Measurements from ENCODE around the gene TSPEAR. TPM values are rescaled to one million over a fixed set of nuclear protein-coding genes. Genes with fewer than 3 reads are reported as not detected.

TSPEAR gene
- total and polyA plus RNA-seq, 2 of the 13 experiments (the other 11 are each of a cell fraction or from before 2014, with no cell fraction given): 0.07 to 0.32 TPM

DNA sequence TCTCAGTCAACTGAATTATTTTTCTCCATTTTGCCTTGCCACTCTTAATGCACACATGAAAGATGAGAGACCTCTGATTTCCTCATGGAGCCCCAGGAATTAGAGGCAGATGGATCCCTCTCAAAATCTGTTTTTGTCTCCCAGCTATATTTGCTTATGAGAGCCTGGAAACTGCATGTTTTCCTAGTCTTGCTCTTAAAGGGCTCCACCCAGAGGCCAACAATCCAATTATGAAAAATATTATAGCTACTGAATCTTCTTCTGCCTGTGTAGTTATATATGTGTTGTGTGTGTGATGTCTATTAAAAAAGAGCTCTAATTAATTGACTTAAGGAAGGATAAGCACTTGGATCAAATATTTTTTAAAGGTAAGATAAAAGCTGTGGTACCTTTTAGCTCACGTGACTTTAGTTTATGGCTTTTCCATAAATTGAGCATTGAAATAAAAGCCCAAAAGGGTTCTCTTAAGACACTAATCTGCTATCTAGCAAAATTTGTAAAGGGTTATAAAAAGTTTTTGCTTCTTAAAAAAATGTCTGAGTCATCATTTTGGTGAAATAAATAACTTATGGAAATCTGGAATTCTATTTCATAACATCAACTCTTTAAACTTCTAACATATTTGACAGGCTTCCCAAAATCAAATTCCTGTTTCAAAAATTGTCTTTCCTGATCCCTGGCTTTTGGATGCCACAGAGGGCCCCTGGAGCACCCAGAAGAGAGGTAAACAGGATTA, 31.2 kb upstream of the TSPEAR start (continued):
- TF ChIP-seq ZNF780A (CRISPR knock-in tag; IDR thresholded peaks at IDR 0.05) (no peak), SMC3 (IDR thresholded peaks at IDR 0.05; ENCODE audit: low read length) (peak; percentile 62; the same call in 1 of the 2 replicates), HHEX (CRISPR knock-in tag; IDR thresholded peaks at IDR 0.05) (no peak), TCF12 (IDR thresholded peaks at IDR 0.05) (no peak), TCF12 (CRISPR knock-in tag; IDR thresholded peaks at IDR 0.05) (no peak), PCBP1 (IDR thresholded peaks at IDR 0.05; ENCODE audit: borderline replicate concordance, low read depth, low read length) (no peak), ZNF781 (CRISPR knock-in tag; IDR thresholded peaks at IDR 0.05; ENCODE audit: borderline replicate concordance, not compliant biosample characterization) (no peak), YEATS2 (CRISPR knock-in tag; IDR thresholded peaks at IDR 0.05; ENCODE audit: borderline replicate concordance) (no peak), MAFK (conservative IDR thresholded peaks at IDR 0.05 in 1 of 2, IDR thresholded peaks at IDR 0.05 in 1 of 2; ENCODE audit: low read length in 2 of 2) (peak; percentile 60 to 91)
- TF ChIP-seq, protein P1, sequence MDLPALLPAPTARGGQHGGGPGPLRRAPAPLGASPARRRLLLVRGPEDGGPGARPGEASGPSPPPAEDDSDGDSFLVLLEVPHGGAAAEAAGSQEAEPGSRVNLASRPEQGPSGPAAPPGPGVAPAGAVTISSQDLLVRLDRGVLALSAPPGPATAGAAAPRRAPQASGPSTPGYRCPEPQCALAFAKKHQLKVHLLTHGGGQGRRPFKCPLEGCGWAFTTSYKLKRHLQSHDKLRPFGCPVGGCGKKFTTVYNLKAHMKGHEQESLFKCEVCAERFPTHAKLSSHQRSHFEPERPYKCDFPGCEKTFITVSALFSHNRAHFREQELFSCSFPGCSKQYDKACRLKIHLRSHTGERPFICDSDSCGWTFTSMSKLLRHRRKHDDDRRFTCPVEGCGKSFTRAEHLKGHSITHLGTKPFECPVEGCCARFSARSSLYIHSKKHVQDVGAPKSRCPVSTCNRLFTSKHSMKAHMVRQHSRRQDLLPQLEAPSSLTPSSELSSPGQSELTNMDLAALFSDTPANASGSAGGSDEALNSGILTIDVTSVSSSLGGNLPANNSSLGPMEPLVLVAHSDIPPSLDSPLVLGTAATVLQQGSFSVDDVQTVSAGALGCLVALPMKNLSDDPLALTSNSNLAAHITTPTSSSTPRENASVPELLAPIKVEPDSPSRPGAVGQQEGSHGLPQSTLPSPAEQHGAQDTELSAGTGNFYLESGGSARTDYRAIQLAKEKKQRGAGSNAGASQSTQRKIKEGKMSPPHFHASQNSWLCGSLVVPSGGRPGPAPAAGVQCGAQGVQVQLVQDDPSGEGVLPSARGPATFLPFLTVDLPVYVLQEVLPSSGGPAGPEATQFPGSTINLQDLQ (CRISPR knock-in tag; IDR thresholded peaks at IDR 0.05): no peak

DNA sequence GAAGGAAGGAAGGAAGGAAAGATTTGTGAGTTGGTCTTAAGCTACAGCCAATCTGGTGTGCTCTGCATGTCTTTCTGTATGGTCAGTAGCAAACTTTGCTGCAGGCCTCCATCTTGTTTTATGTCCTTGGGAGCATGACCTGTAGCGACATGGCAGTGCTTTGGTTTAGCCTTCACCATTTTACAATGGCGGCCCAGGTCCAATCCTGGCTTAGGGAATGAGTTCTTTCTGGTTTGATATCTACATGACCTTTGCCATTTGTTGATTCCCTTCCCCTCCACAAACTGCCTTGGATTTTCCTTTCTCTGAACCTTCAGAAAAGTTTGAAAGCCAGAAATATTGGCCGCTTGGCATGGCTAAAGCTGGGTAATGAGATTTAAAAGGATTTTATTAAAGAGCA, 30.5 kb upstream of the TSPEAR start:
- BruUV-seq (replicated peaks): no TSS peak
- Histone ChIP-seq H4K20me1 (ENCODE audit: insufficient read depth, low read length) (no peaks in the 10 kb centered on the region), H3K9me3 (ENCODE audit: low read length) (no peaks in the 10 kb centered on the region), H3K4me1 (ENCODE audit: insufficient read depth, low read length) (peaks cover 3% of the 10 kb centered on the region), H2AFZ (ENCODE audit: low read length) (no peak overlapping the region), H3K27me3 (ENCODE audit: control insufficient read depth in 1 of 2, insufficient read depth in 2 of 2, low read length in 2 of 2) (peaks cover 3 to 10% of the 10 kb centered on the region in 2 experiments; a peak in 4 of 5 replicates), H3K4me3 (replicated peaks in 1 of 3; ENCODE audit: insufficient read depth in 1 of 3, low read depth in 2 of 3, low read length in 3 of 3) (no peak overlapping the region), H3K27ac (ENCODE audit: extremely low read length, insufficient read depth, low read length) (no peak overlapping the region), H3K9ac (ENCODE audit: insufficient read depth, low read depth, low read length) (no peak overlapping the region), H3K79me2 (ENCODE audit: insufficient read depth, low read length) (no peaks in the 10 kb centered on the region), H3K4me2 (ENCODE audit: low read depth, low read length) (no peak overlapping the region), H3K36me3 (replicated peaks in 1 of 2; ENCODE audit: control insufficient read depth in 1 of 2, insufficient read depth in 2 of 2, low read length in 2 of 2) (no peaks in the 10 kb centered on the region)
- intact Hi-C loops (cut with micrococcal nuclease; ENCODE audit: unreplicated experiment): loop anchor here (5.0 kb wide), 1 partner anchor 230 kb away; no protein-coding TSS in a partner anchor
- CTCF ChIA-PET (ENCODE audit: low intra/inter-chr PET ratio, low total read pairs): no interaction called here
- POLR2A ChIA-PET: interaction anchor here (1.1 kb wide), 1 partner anchor 232 kb away, joined by 3 read pairs; no protein-coding TSS in a partner anchor
- 72% methylated on average over 3 of the region's 3 CpGs for whole genome bisulfite sequencing (ENCODE audit: low lambda C conversion rate)
- no peak for DNase-seq (ENCODE audit: low spot score)
- in situ Hi-C loops (cut with HindIII; ENCODE audit: extremely low pct_ligation_motif_present, low pct_unique_long_range_greater_than_20kb): no loop called here
- FAIRE-seq: no peak
- no peak for ATAC-seq
- no peak for TF ChIP-seq ZNF207 (IDR thresholded peaks at IDR 0.05; ENCODE audit: borderline replicate concordance)
- TF ChIP-seq, protein P2, sequence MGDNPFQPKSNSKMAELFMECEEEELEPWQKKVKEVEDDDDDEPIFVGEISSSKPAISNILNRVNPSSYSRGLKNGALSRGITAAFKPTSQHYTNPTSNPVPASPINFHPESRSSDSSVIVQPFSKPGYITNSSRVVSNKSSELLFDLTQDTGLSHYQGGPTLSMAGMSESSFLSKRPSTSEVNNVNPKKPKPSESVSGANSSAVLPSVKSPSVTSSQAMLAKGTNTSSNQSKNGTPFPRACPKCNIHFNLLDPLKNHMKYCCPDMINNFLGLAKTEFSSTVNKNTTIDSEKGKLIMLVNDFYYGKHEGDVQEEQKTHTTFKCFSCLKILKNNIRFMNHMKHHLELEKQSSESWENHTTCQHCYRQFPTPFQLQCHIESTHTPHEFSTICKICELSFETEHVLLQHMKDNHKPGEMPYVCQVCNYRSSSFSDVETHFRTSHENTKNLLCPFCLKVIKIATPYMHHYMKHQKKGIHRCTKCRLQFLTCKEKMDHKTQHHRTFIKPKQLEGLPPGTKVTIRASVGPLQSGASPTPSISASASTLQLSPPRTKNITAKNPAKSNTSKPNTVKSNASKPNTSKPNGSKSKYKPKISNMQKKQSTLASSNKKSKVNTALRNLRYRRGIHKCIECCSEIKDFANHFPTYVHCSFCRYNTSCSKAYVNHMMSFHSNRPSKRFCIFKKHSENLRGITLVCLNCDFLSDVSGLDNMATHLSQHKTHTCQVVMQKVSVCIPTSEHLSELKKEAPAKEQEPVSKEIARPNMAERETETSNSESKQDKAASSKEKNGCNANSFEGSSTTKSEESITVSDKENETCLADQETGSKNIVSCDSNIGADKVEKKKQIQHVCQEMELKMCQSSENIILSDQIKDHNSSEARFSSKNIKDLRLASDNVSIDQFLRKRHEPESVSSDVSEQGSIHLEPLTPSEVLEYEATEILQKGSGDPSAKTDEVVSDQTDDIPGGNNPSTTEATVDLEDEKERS (CRISPR knock-in tag; IDR thresholded peaks at IDR 0.05): no peak
